ENCODE data around the gene RXFP1.

The RXFP1 gene

GRCh38 chr4:158586881-158587280 lies 65.2 kb downstream of the RXFP1 start:
- Mint-ChIP-seq H3K36me3 (no peaks in the 10 kb centered on the region), H3K4me1 (no peaks in the 10 kb centered on the region), H3K9me3 (no peaks in the 10 kb centered on the region), H3K27ac (no peak overlapping the region), H3K4me3 (no peak overlapping the region)
- ATAC-seq (no peak), DNase-seq (ENCODE audit: low spot score in 2 of 2) (no peak)

GRCh38 chr4:158588285-158588684 lies 66.6 kb downstream of the RXFP1 start:
- no peak overlapping the region for H3K4me3 Mint-ChIP-seq
- ATAC-seq (no peak), DNase-seq (ENCODE audit: low spot score in 2 of 2) (no peak)
- no peaks in the 10 kb centered on the region for H3K9me3 Mint-ChIP-seq
- H3K27ac Mint-ChIP-seq = no peak overlapping the region
- H3K4me1 Mint-ChIP-seq = no peaks in the 10 kb centered on the region
- no peaks in the 10 kb centered on the region for H3K36me3 Mint-ChIP-seq

- DNase-seq (ENCODE audit: low spot score in 2 of 2) (no peak), ATAC-seq (no peak)
- Mint-ChIP-seq H3K4me3 (no peak overlapping the region), H3K27ac (no peak overlapping the region), H3K9me3 (no peaks in the 10 kb centered on the region), H3K4me1 (no peaks in the 10 kb centered on the region), H3K36me3 (no peaks in the 10 kb centered on the region)
Observed at GRCh38 chr4:158588777-158589176, 67.1 kb downstream of the RXFP1 start.

DNA sequence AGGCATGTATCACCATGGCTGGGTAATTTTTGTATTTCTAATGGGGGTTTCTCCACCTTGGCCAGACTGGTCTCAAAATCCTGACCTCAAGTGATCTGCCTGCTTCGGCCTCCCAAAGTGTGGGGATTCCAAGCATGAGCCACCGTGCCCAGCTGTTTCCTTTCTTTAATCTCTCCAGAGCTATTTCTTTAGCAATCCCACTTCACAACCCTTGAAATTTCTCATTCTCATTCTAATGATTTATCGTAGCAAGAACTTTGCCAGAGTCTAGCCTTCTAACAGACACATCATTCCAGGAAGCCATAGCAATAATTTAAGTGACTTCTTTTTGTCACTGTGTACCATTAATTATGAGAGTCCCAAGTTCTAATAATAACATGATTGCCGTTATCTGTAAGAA lies 68.6 kb downstream of the RXFP1 start:
- no peak overlapping the region for H3K27ac Mint-ChIP-seq
- no peaks in the 10 kb centered on the region for H3K4me1 Mint-ChIP-seq
- H3K4me3 Mint-ChIP-seq = no peak overlapping the region
- ATAC-seq (no peak), DNase-seq (ENCODE audit: low spot score in 2 of 2) (no peak)
- no peaks in the 10 kb centered on the region for H3K9me3 Mint-ChIP-seq
- no peaks in the 10 kb centered on the region for H3K36me3 Mint-ChIP-seq

- Mint-ChIP-seq H3K36me3 (no peaks in the 10 kb centered on the region), H3K4me1 (no peaks in the 10 kb centered on the region), H3K27ac (no peak overlapping the region), H3K4me3 (no peak overlapping the region), H3K9me3 (no peaks in the 10 kb centered on the region)
- no peak for ATAC-seq
- DNase-seq (ENCODE audit: low spot score in 2 of 2) = no peak
Observed at GRCh38 chr4:158590824-158591223, 69.1 kb downstream of the RXFP1 start.

DNA sequence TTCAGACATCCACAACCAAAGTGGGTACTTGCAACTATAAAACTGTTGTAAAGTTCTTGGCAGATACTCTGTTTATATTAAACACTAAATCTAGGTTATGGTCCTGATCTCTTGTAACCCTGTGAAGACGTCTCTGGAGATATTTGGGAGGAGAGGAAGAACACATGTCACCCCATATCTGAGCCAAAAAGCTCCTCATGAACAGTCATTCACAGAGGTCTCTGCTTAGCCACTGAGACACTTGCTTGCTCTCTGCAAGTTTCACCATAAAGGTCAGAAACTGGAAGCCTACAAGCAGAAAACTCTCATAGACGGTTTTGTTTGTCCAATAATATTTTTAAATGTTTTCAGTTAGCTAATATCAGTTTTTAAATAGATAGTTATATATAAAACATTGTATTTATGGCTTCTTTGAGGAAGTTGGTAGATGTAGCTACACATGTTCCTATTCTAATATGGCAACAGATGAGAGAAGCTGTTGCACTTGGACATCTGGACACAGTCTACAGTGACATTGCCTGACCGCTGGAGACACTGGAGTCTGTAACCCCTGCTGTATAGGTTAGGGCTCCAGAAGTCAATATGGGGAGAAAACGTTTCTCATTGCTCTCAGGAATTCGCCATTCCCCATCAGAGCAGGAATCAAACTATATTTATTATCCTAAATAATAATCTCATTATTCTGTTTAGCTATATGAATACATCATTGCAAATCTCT lies 76.4 kb downstream of the RXFP1 start:
- Mint-ChIP-seq H3K36me3 (no peaks in the 10 kb centered on the region), H3K4me3 (no peak overlapping the region), H3K27ac (no peak overlapping the region), H3K4me1 (no peaks in the 10 kb centered on the region), H3K9me3 (no peaks in the 10 kb centered on the region)
- ATAC-seq = no peak
- no peak for DNase-seq (ENCODE audit: low spot score in 2 of 2)

DNA sequence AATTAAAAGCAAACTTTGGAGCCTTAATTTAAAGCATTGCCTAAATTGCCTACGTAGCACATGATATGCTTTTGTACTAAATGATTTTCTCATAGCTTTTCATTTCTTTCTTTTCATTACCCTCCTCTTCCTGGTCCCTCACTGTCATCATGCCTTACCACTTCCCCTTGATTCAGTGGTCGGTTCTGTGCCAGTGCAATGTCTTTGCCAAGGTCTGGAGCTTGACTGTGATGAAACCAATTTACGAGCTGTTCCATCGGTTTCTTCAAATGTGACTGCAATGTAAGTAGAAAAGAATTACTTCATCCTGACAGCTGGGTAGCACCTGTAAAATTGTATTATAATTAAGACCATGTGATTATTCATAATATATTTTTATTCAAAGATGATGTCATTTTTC lies 77.5 kb downstream of the RXFP1 start:
- no peak for ATAC-seq
- Mint-ChIP-seq H3K36me3 (no peaks in the 10 kb centered on the region), H3K4me3 (no peak overlapping the region), H3K4me1 (no peaks in the 10 kb centered on the region), H3K27ac (no peak overlapping the region), H3K9me3 (no peaks in the 10 kb centered on the region)
- DNase-seq (ENCODE audit: low spot score in 2 of 2) = no peak

- H3K9me3 Mint-ChIP-seq = no peaks in the 10 kb centered on the region
- no peak overlapping the region for H3K27ac Mint-ChIP-seq
- no peaks in the 10 kb centered on the region for H3K4me1 Mint-ChIP-seq
- DNase-seq (ENCODE audit: low spot score in 2 of 2) = no peak
- no peaks in the 10 kb centered on the region for H3K36me3 Mint-ChIP-seq
- H3K4me3 Mint-ChIP-seq = no peak overlapping the region
- no peak for ATAC-seq
Observed at GRCh38 chr4:158599765-158600498, 78.2 kb downstream of the RXFP1 start.

DNA sequence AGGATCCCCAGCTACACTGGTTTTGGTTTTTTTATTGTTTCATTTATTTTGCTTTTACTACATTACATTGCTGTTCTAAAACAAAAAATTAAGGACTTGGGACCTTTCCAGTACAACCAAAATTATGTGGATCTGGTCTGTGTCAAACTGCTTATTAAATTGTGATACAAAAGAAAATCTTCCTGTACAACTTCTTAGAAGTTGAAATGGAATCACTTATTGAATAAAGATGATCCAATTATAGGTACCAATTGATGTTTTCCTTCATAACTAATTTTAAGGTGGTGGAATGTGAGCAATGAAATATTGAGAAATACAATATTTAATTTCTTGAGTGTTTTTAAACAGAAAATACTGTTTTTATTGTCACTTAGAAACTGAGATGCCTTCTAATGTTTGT lies 82.7 kb downstream of the RXFP1 start:
- no peaks in the 10 kb centered on the region for H3K4me1 Mint-ChIP-seq
- H3K36me3 Mint-ChIP-seq = no peaks in the 10 kb centered on the region

DNA sequence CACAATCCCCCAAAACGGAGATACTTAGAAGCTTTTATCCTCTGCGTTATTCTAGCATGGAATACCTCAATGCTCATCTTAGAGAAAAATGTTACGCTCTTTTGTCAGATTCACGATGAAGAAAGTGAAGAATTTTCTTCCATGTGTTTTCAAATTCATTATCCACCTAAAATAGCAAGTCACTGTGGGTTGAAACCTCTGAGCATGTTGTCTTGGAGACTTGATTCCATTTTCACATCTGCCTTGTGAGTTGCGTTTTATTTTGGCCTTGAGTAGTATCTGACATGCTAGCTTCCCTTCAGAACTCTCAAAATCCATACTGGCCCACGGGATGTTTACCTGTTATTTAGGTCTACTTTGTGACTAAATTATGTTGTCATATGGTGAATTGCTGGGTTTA lies 83.7 kb downstream of the RXFP1 start:
- no peaks in the 10 kb centered on the region for H3K36me3 Mint-ChIP-seq
- no peak for ATAC-seq

More for the DNA sequence above, 82.7 kb downstream of the RXFP1 start:
- no peak overlapping the region for H3K4me3 Mint-ChIP-seq
- ATAC-seq (no peak), DNase-seq (ENCODE audit: low spot score in 2 of 2) (no peak)
- no peak overlapping the region for H3K27ac Mint-ChIP-seq
- no peaks in the 10 kb centered on the region for H3K9me3 Mint-ChIP-seq

DNA sequence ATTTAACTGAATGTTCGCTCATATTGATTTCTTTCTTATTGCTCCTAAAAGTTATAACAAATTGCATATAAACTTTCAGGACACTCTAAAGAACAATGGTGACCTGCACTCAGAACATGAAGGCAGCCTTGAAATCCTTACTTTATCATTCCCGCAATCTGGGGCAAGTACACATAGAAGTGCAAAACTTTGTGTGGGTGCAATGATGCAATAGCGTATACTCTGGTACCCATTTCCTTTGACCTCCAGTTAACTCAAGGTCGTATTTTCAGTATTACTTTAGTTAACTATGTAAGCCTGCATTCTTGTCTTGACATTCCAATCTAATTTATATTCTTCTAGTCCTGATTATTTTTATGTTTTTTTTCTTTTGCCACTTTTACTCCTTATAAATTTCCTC lies 85.3 kb downstream of the RXFP1 start:
- no peak overlapping the region for H3K4me3 Mint-ChIP-seq
- no peaks in the 10 kb centered on the region for H3K36me3 Mint-ChIP-seq
- no peaks in the 10 kb centered on the region for H3K9me3 Mint-ChIP-seq
- DNase-seq (ENCODE audit: low spot score in 2 of 2) = no peak
- no peak for ATAC-seq
- H3K4me1 Mint-ChIP-seq = no peaks in the 10 kb centered on the region
- H3K27ac Mint-ChIP-seq = no peak overlapping the region

More for the DNA sequence above, 83.7 kb downstream of the RXFP1 start:
- Mint-ChIP-seq H3K27ac (no peak overlapping the region), H3K4me1 (no peaks in the 10 kb centered on the region), H3K4me3 (no peak overlapping the region), H3K9me3 (no peaks in the 10 kb centered on the region)
- no peak for DNase-seq (ENCODE audit: low spot score in 2 of 2)

DNA sequence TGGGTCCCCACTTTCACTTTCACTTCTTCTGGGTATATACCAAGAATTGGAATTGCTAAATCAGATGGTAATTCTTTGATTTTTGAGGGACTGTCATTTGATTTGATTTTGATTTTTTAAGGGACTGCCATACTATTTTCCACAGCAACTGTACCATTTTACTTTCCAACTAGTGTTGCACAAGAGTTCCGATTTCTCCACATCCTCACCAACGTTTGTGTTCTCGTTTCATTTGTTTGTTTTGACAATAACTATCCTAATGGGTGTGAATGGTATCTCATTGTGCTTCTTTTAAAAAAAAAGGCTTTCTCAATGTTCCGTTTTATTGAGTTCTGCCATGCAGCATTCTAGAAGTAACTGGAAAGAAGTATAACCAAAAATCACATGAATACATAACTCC lies 87.4 kb downstream of the RXFP1 start:
- H3K4me3 Mint-ChIP-seq = no peak overlapping the region

GRCh38 chr4:158610790-158611189 lies 89.1 kb downstream of the RXFP1 start:
- DNase-seq (ENCODE audit: low spot score in 2 of 2) (no peak), ATAC-seq (no peak)
- no peaks in the 10 kb centered on the region for H3K9me3 Mint-ChIP-seq
- H3K4me3 Mint-ChIP-seq = no peak overlapping the region
- no peaks in the 10 kb centered on the region for H3K36me3 Mint-ChIP-seq
- H3K27ac Mint-ChIP-seq = no peak overlapping the region
- H3K4me1 Mint-ChIP-seq = no peaks in the 10 kb centered on the region

More for the DNA sequence above, 87.4 kb downstream of the RXFP1 start:
- no peak for DNase-seq (ENCODE audit: low spot score in 2 of 2)
- no peak for ATAC-seq
- Mint-ChIP-seq H3K36me3 (no peaks in the 10 kb centered on the region), H3K4me1 (no peaks in the 10 kb centered on the region), H3K9me3 (no peaks in the 10 kb centered on the region), H3K27ac (no peak overlapping the region)

DNA sequence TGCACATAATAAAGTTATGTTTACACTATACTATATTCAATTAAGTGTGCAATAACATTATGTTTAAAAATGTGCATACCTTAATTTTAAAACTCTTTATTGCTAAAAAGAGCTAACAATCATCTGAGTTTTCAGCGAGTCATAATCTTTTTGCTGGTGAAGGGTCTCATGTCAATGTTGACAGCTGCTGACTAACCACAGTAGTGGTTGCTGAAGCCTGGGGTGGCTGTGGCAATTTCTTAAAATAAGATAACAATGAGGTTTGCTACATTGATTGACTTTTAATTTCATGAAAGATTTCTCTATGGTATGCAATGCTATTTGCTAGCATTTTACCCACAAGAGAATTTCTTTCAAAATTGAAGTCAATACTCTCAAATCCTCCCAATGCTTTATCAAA lies 91.4 kb downstream of the RXFP1 start:
- Mint-ChIP-seq H3K4me3 (no peak overlapping the region), H3K4me1 (no peaks in the 10 kb centered on the region), H3K9me3 (no peaks in the 10 kb centered on the region), H3K36me3 (no peaks in the 10 kb centered on the region), H3K27ac (no peak overlapping the region)
- no peak for ATAC-seq
- no peak for DNase-seq (ENCODE audit: low spot score in 2 of 2)

- Mint-ChIP-seq H3K27ac (no peak overlapping the region), H3K4me1 (no peaks in the 10 kb centered on the region), H3K4me3 (no peak overlapping the region), H3K9me3 (no peaks in the 10 kb centered on the region), H3K36me3 (no peaks in the 10 kb centered on the region)
- ATAC-seq = no peak
- DNase-seq (ENCODE audit: low spot score in 2 of 2) = no peak
Observed at GRCh38 chr4:158617956-158618355, 96.3 kb downstream of the RXFP1 start.

- H3K27ac Mint-ChIP-seq = no peak overlapping the region
- H3K36me3 Mint-ChIP-seq = no peaks in the 10 kb centered on the region
- H3K9me3 Mint-ChIP-seq = no peaks in the 10 kb centered on the region
- DNase-seq (ENCODE audit: low spot score in 2 of 2) (no peak), ATAC-seq (no peak)
- no peak overlapping the region for H3K4me3 Mint-ChIP-seq
- no peaks in the 10 kb centered on the region for H3K4me1 Mint-ChIP-seq
Observed at GRCh38 chr4:158621729-158622128, 100.0 kb downstream of the RXFP1 start.

Data from stimulated activated effector memory CD8-positive, alpha-beta T cell treated with anti-CD3 and anti-CD28 coated beads, Interleukin-12 subunit alpha, Interleukin-12 subunit beta, amount 100 ng/mL, for 72 hours (primary cell).